ACC112 (cell line): ENCODE data around the gene IL22RA1.
A peak's percentile ranks its signal among the peaks of the same experiment; 100 is the strongest.

ENCODE experiments used
- H2AFZ ChIP-seq: fragments of 200-600 bp; sonication (generic); one replicate; pipeline ENCODE4 v1.6.0; 2017; ENCODE audit warnings: antibody characterized with exemption, low read length; ENCODE audit not compliant: unreplicated experiment
- H3K27ac ChIP-seq: fragments of 200-600 bp; sonication (generic); 2 replicates; pipeline ENCODE4 v1.5.1; 2014; ENCODE audit warnings: low read depth, mild to moderate bottlenecking, antibody characterized with exemption, low read length, moderate library complexity
- H3K27me3 ChIP-seq: fragments of 200-600 bp; sonication (generic); 2 replicates; pipeline ENCODE4 v1.6.1; 2014; ENCODE audit warnings: mild to moderate bottlenecking, antibody characterized with exemption, low read length, moderate library complexity, mixed read lengths; ENCODE audit not compliant: insufficient read depth
- H3K36me3 ChIP-seq: fragments of 200-600 bp; sonication (generic); 2 replicates; pipeline ENCODE4 v1.6.1; 2016; ENCODE audit warnings: mild to moderate bottlenecking, antibody characterized with exemption, low read length, moderate library complexity, mixed read lengths; ENCODE audit not compliant: insufficient read depth
- H3K4me1 ChIP-seq: fragments of 200-600 bp; sonication (generic); one replicate; pipeline ENCODE4 v1.6.1; 2016; ENCODE audit warnings: low read length, mixed read lengths; ENCODE audit not compliant: insufficient read depth, unreplicated experiment, control insufficient read depth
- H3K4me3 ChIP-seq: fragments of 200-600 bp; sonication (generic); 2 replicates; pipeline ENCODE4 v1.5.1; 2014; ENCODE audit warnings: mild to moderate bottlenecking, low read depth, low read length
- H3K79me2 ChIP-seq: fragments of 200-600 bp; sonication (generic); one replicate; pipeline ENCODE4 v1.6.0; 2016; ENCODE audit warnings: low read length; ENCODE audit not compliant: control insufficient read depth, unreplicated experiment, insufficient read depth

Gene IL22RA1

GRCh38 chr1:24114753-24115152 is 28.2 kb downstream of the IL22RA1 start:
- Histone ChIP-seq H2AFZ (no peak overlapping the region), H3K27me3 (peaks cover 10% of the 10 kb centered on the region), H3K4me3 (no peak overlapping the region), H3K27ac (no peak overlapping the region), H3K36me3 (no peaks in the 10 kb centered on the region), H3K4me1 (peaks cover 15% of the 10 kb centered on the region), H3K79me2 (no peaks in the 10 kb centered on the region)

- no peaks in the 10 kb centered on the region for H3K79me2 ChIP-seq
- H3K27me3 ChIP-seq: peaks cover 10% of the 10 kb centered on the region
- no peak overlapping the region for H3K4me3 ChIP-seq
- no peaks in the 10 kb centered on the region for H3K36me3 ChIP-seq
- peaks cover 12% of the 10 kb centered on the region for H3K4me1 ChIP-seq
- H3K27ac ChIP-seq: no peak overlapping the region
- H2AFZ ChIP-seq: no peak overlapping the region
Observed at GRCh38 chr1:24113641-24114033, 29.3 kb downstream of the IL22RA1 start.

- H3K4me1 ChIP-seq: peaks cover 18% of the 10 kb centered on the region
- no peaks in the 10 kb centered on the region for H3K79me2 ChIP-seq
- H3K36me3 ChIP-seq: no peaks in the 10 kb centered on the region
- peak within 1 kb of the TSS; percentile 51; the same call in 1 of the 2 replicates for H3K4me3 ChIP-seq
- no peak within 1 kb of the TSS for H2AFZ ChIP-seq
- no peak within 1 kb of the TSS for H3K27ac ChIP-seq
- H3K27me3 ChIP-seq: peaks cover 10% of the 10 kb centered on the region
Observed at GRCh38 chr1:24111996-24112779, 30.8 kb downstream of the IL22RA1 start, which contains the start of gene MYOM3. Gene MYOM3 (minus strand): TSS chr1:24112135. CDS start chr1:24108636, 3,499 bp downstream.

- Histone ChIP-seq H3K27ac (no peak overlapping the region), H3K4me1 (peaks cover 18% of the 10 kb centered on the region), H3K36me3 (no peaks in the 10 kb centered on the region), H3K79me2 (no peaks in the 10 kb centered on the region), H2AFZ (no peak overlapping the region), H3K4me3 (no peak overlapping the region), H3K27me3 (peaks cover 6% of the 10 kb centered on the region)
Observed at GRCh38 chr1:24111262-24111995, 31.5 kb downstream of the IL22RA1 start.

GRCh38 chr1:24110642-24111261 is 32.2 kb downstream of the IL22RA1 start:
- no peaks in the 10 kb centered on the region for H3K79me2 ChIP-seq
- H3K4me1 ChIP-seq: peaks cover 18% of the 10 kb centered on the region
- no peaks in the 10 kb centered on the region for H3K36me3 ChIP-seq
- H3K4me3 ChIP-seq: no peak overlapping the region
- no peak overlapping the region for H3K27ac ChIP-seq
- no peak overlapping the region for H2AFZ ChIP-seq
- H3K27me3 ChIP-seq: peaks cover 5% of the 10 kb centered on the region; the same call in 1 of the 2 replicates

- H3K27me3 ChIP-seq: peaks cover 5% of the 10 kb centered on the region; the same call in 1 of the 2 replicates
- no peak overlapping the region for H3K4me3 ChIP-seq
- H3K79me2 ChIP-seq: no peaks in the 10 kb centered on the region
- H3K27ac ChIP-seq: no peak overlapping the region
- no peaks in the 10 kb centered on the region for H3K36me3 ChIP-seq
- peaks cover 18% of the 10 kb centered on the region for H3K4me1 ChIP-seq
- no peak overlapping the region for H2AFZ ChIP-seq
Observed at GRCh38 chr1:24109686-24110475, 33.1 kb downstream of the IL22RA1 start.

- peak overlapping the region; percentile 30; the same call in 1 of the 2 replicates for H3K27ac ChIP-seq
- peak overlapping the region; percentile 27 for H2AFZ ChIP-seq
- H3K27me3 ChIP-seq: peaks cover 5% of the 10 kb centered on the region; the same call in 1 of the 2 replicates
- no peak overlapping the region for H3K4me3 ChIP-seq
- no peaks in the 10 kb centered on the region for H3K79me2 ChIP-seq
- no peaks in the 10 kb centered on the region for H3K36me3 ChIP-seq
- peaks cover 18% of the 10 kb centered on the region for H3K4me1 ChIP-seq
Observed at GRCh38 chr1:24109166-24109483, 33.8 kb downstream of the IL22RA1 start.

- peak overlapping the region; percentile 30; the same call in 1 of the 2 replicates for H3K27ac ChIP-seq
- H3K36me3 ChIP-seq: no peaks in the 10 kb centered on the region
- no peaks in the 10 kb centered on the region for H3K79me2 ChIP-seq
- H3K4me3 ChIP-seq: no peak overlapping the region
- peaks cover 2% of the 10 kb centered on the region; the same call in 1 of the 2 replicates for H3K27me3 ChIP-seq
- H3K4me1 ChIP-seq: peaks cover 18% of the 10 kb centered on the region
- peak overlapping the region; percentile 27 for H2AFZ ChIP-seq
Observed at GRCh38 chr1:24108334-24109165, 34.4 kb downstream of the IL22RA1 start.

- H2AFZ ChIP-seq: no peak overlapping the region
- H3K27me3 ChIP-seq: no peaks in the 10 kb centered on the region
- no peaks in the 10 kb centered on the region for H3K79me2 ChIP-seq
- no peak overlapping the region for H3K27ac ChIP-seq
- no peaks in the 10 kb centered on the region for H3K36me3 ChIP-seq
- no peak overlapping the region for H3K4me3 ChIP-seq
- peaks cover 18% of the 10 kb centered on the region for H3K4me1 ChIP-seq
Observed at GRCh38 chr1:24107462-24108138, 35.3 kb downstream of the IL22RA1 start.
